Renal pelvis (tissue), 4 donors: Measurements from ENCODE around the gene RPN2. TPM values are rescaled to one million over a fixed set of nuclear protein-coding genes. Genes with fewer than 3 reads are reported as not detected.

Experiments
- DNase-seq: peaks from one replicate; pipeline ENCODE4 v3.0.0-alpha.2; 2013
- polyA plus RNA-seq, 3 donors: library from polyadenylated mRNA; unstranded; fragments of 120-200 nt; gene quantifications; one replicate each; pipeline ENCODE4 v1.2.1, GENCODE V29; 2013; ENCODE audit not compliant: insufficient read length in 3 of 3

RPN2 gene
- polyA plus RNA-seq, 3 donors = 280 to 331 (median 299) TPM

DNA sequence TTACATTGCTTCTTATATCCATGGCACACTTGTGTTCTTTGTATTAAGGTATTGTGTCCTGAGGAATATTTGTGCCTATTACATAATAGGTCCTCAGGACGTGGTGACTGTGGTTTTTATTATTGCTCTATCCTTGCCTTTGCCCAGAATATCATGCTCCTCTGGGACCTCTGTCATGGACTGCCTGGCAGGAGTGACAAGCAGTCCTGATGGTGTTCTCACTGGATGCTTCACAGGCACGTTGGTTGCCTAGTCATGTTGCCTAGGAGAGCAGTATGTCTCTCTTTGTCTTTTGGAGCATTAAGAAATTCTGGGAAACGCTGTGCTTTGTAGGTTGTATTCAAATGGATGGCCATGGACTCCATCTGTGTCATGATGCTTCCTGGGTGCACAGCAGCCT, 24.9 kb downstream of the RPN2 start:
- DNase-seq = no peak

DNA sequence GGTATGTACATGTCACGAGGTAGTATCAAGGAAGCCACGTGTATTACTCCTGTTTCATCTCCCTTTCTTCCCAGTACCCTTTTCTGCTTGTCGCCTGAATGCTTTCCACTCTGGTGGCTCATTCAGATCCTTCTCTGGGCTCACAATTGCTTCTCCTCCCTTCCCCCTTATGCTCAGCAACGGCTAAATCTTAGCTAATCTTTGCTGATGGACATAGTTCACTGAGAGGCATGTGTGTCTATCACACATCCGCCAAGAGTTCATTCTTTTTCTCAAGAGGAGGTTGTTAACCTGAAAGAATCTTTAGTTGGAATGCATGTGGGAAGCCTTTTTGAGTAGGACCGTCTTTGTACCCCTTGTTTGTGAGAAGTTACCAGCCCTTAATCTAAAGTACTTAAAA, 26.0 kb downstream of the RPN2 start:
- no peak for DNase-seq

DNA sequence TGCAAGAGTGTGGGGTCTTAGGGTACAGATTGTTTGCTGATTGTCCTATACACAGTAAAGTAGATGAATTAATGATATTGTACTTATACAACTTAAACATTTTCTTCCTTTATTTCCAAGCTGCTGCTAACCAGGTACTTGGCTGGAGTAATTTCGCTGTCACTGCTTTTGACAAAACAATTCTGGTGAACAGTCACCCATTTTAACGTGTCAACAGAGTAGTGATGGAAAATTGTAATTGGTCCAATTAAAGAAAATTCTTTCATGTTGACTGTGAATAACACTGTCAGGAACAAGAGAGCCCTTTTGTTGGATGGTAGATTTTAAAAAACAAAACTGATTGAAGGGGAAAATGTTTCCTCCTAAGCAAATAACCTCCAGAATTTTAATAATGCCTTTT, 26.7 kb downstream of the RPN2 start:
- no peak for DNase-seq

DNA sequence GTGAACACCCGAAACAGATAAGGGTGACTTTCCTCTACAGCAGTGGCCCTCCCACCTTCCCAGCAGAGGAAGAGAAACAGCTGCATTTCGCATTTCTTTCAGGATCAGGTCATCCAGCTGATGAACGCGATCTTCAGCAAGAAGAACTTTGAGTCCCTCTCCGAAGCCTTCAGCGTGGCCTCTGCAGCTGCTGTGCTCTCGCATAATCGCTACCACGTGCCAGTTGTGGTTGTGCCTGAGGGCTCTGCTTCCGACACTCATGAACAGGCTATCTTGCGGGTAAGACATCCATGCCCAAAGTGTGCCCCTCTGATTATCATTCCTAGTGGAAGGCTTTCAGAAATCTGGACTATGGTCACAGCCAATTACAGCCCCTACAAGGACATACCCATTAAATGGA, 28.0 kb downstream of the RPN2 start:
- DNase-seq = no peak

DNA sequence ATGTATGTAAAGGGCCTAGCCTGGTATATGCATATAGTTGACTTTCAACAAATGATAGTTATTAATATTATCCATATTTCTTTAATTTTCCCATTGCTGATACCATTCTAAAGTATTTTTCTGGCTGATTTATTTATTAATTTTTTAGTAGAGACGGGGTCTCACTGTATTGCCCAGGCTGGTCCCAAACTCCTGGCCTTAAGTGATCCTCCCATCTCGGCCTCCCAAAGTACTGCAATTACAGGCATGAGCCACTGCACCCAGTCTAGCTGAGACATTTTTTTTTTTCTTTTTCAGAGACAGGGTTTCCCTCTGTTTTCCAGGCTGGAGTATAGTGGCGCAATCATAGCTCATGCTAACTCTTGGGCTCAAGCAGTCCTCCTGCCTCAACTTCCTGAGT, 30.1 kb downstream of the RPN2 start:
- no peak for DNase-seq

DNA sequence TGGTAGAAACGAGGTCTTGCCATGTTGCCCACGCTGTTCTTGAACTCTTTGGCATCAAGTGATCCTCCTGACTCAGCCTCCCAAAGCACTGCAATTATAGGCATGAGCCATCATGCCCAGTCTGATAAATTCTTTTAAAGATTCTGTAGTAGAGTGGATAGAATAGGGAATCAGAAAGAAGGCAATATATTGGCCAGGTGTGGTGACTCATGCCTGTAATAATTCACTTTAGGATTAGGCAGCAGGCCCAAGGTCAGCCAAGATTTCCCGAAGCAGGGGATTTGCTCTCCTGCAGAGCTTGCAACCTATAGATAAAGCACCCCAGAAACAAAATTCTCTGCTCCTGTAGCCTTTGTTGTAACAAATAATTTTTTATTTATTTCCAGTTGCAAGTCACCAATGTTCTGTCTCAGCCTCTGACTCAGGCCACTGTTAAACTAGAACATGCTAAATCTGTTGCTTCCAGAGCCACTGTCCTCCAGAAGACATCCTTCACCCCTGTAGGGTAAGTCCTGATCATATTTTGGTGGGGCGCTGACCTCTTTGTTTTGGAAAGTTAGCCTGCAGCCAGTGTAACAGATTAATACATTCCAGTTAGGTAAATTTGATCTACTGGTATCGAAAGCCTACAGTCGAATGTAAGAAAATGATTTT, 30.7 kb downstream of the RPN2 start:
- DNase-seq = no peak

DNA sequence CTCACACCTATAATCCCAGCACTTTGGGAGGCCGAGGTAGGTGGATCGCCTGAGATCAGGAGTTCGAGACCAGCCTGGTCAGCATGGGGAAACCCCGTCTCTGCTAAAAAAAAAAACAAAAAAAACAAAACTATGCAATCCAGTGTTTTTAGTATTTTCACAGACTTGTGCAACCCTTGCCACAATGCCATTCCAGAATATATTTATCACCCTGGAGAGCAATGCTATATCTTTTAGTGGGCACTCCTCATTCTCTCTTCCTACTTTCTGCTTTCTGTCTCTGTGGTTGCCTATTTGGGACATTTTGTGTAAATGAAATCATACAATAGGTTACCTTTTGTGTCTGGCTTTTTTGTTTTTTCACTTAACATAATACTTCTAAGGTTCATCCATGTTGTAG, 39.3 kb downstream of the RPN2 start:
- no peak for DNase-seq

DNA sequence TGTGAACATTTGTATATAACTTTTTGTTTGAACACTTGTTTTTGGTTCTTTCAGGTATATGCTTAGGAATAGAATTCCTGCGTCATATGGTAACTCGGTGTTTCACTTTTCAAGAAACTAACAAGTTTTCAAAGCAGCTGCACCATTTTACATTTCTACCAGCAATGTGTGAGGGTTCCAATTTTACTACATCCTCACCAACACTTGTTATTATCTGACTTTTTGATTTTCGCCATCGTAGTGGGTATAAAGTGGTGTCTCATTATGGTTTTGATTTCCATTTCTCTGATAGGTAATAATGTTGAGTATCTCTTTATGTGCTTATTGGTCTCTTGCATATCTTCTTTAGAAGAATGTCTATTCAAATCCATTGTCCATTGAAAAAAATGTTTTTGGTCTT, 39.8 kb downstream of the RPN2 start:
- DNase-seq = no peak

DNA sequence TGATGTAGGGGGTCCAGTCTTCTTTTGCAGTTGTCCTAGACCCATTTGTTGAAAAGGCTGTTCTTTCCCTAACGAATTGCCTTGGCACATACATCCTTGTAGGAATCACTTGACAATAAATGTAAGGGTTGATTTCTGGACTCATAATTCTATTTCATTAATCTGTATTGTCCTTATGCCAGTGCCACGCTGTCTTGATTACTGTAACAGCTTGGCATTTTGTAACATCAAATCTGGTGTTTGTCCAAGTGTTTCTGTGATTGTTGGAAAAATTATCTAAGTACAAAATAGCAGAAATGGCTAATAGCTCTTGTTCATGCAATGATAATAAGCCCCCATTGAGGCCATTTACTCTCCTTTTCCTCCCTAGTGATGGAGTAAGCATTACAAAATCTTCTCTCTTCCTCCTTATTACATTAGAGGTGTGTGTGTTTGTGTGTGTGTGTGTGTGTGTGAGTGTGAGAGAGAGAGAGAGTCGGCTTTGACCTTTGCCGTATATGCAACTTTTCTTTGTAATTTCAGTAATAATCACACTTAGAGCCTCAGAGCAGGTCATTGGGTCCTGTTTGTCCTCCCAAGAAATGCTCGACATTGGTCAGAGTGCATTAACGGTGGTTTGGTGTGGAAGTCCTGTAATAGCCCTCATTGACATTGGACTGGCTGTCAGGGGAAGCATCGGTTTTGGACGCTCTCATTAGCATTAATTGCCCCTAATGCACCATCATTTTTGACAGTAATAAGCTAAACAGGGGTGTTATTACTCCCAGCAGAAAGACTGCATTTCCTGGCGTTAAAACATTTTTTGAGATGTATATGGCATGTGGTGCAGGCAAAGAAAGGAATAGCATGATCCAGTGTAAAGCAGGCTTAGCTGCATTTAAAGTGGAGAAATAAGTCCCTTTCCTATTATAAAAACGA, 40.9 kb downstream of the RPN2 start:
- no peak for DNase-seq

DNA sequence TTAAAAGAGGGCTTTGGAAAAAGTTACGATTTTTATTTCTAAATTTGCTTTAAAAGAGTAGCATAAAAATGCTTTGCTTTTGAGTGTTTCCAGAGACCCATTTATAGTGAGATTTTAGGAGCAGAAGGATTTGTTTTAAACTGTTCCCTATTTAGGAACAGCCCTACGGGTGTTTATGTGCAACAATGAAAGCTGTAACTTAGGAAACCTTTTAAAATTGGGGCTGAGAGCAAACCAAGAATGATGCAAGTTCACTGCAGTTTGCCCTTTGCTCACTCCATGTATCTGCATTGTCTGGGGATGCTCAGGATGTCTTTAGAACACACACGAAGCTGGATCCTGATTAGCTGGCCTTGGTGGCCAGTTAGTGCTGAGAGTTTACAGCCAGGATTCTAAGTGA, 41.6 kb downstream of the RPN2 start:
- DNase-seq = no peak

DNA sequence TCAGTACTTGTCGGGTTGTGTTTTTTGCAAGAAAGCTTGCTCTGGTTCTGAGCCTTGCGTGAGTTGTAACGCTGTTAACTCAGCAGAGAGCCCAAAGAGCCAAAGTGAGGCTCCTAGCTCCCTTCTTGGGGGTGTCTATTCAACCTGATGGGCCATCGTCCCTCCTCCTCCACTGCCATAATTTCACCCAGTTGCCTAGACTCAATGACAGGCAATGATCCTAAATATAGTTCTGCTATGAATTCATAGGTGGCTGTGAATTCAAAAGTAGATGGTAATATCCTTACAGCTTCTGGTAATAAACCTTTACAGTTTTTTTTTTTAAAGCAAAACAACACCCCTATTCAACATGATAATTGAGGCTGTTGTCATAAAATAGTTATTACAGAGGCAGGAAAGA, 43.0 kb downstream of the RPN2 start:
- no peak for DNase-seq

DNA sequence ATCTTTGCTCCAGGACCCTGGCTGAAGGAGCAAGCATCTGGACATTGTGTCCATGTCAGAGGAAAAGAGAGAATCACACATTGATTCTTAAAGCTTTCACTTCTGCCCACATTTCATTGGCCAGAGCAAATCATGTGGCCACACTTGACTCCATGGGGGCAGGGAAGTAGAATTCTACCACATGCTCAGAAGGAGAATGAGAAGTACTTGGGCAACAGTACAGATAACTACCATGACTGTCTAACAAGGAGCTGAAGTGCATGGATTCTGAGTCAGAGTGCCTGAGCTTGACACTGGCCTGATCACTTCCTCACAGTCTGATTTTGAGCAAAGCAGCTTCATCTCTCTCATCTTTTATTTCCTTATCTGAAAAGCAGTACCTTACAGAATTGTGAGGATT, 43.9 kb downstream of the RPN2 start:
- no peak for DNase-seq

DNA sequence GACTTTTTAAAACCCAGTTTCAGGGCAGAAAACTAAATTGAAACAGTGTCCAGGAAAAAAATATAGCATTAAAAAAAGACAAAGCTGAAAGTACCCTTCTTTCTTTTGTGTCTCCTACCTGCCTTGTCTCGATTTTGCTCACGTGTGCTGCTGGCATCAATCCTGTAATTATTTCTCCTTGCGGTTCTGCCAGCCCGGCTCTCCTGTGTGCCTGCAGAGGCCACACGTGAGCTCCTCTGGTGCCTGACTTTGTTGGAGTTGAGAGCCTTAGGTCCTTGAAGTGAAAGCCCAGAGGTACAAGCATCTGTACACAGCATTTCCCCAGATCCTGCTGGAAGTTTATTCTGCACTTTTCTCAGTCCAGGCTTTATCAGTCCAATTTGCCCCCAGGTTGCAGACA, 46.0 kb downstream of the RPN2 start:
- DNase-seq = no peak

DNA sequence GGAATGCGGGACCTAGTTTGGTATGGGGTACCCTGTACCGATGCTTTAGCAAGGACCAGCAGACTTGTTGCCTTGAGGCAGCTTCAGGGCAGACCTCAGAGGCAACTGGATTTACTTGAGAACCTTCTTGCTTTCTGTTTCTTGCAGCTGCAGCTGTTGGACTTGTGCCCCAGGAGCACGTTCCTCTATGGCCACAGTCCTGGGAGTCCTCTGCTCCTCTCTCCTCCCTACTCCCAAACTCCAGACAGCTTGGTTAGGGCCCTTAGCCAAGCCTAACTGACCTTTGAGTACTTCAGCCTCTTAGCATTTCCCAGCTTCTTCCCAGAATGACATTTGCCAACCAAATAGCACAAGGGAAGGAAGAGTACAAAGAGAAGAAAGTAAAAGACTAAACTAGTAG, 47.8 kb downstream of the RPN2 start:
- DNase-seq = no peak

DNA sequence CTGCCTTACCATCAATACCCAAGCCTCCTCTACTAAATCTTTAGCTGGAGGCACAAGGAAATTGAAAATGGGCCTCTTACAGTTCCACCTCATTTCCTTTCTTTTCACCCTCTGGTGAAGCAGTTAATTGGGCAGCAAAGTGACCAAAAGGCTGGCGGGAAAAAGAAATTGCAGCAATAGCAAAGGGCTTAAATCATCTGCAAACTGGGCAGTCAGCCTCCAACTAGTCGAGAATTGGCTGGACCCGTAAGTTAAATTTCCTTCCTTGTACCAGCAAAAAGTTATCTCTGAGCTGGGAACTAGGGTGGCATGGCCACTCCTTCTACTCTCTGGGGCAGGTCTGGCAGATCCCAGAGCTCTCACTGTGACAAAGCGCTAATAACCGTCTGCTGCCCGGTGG, 49.0 kb downstream of the RPN2 start:
- peak; percentile 54 for DNase-seq

DNA sequence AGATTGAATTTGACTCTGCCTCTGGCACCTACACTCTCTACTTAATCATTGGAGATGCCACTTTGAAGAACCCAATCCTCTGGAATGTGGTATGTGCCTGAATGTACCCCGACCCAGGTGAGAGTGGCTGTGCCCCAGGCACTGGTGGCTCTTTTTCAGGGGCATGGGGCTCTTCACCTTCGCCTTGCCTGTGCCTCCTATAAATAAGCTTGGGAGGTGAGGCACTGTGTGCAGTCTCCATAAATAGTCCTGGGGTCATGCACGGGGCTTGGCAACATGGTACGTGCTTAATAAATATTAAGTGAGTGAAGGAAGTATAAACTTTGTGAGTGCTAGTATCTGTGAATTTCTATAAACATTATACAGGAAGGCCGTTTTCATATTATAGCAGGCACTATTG, 49.5 kb downstream of the RPN2 start:
- no peak for DNase-seq

DNA sequence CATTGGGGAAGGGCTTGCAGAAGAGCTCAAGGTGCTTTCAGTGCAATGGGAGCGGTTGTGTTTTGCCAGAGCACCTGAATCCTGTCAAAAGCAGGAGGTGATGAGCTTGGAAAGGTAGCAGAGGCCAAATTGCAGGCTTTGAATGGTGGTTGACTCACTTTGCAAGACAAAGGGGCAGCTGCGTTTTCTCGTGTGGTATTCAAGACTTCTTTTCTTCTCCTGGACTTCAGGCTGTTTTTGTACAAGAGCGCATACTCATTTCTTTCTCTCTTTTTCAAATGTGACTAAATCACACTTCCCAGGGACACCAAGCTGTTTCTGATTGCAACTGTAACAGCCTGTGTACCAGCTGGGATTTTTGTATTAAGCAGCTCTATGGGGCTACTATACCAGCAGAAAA, 50.2 kb downstream of the RPN2 start:
- no peak for DNase-seq

DNA sequence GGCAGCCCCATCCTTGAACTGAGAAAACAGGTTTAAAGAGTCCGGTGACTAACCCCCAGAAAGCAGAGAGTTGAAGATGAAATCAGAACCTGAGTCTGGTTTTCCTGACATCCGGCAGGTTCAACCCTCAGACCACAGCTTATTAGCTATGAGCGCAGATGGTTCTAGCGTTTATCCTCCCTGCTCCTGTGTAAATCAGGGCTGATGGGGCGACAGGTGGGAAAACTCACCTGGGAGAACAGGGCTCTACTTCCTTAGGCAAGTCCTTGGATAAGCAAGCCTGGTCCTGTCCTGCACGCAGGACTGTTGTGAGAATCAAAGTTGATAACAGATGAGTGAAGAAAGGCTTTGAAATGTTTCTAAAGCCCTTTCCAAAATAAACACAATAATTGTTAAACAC, 51.1 kb downstream of the RPN2 start:
- DNase-seq = no peak

DNA sequence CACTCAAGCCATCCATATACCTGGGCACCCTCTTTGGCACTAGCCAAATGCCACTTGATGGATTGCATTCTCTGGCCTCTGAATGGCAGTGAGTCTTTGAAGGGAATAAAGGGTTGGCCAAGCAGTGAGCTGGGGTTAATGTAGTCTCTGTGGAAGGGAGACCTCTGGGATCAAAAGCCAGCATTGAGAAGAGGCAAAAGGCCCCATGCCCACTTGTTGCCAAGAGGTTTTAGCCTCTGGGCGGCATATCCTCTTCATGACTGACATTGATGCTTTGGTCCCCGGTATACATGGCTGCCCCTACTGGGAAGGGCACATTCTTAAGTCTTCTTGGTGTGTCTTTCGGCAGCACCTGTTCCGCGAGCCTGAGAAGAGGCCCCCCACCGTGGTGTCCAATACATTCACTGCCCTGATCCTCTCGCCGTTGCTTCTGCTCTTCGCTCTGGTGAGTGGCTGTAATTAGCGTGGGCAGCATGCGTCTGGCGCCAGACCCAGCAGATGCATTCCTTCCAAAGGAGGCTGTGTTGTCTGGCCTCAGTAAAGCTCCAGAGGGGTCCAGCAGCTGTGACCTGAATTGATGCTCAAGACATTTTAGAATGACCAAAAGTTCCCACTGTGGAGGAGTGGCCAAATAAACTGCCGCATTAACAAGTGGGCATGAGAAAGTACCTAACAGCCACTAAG, 53.0 kb downstream of the RPN2 start:
- peak; percentile 61 for DNase-seq

DNA sequence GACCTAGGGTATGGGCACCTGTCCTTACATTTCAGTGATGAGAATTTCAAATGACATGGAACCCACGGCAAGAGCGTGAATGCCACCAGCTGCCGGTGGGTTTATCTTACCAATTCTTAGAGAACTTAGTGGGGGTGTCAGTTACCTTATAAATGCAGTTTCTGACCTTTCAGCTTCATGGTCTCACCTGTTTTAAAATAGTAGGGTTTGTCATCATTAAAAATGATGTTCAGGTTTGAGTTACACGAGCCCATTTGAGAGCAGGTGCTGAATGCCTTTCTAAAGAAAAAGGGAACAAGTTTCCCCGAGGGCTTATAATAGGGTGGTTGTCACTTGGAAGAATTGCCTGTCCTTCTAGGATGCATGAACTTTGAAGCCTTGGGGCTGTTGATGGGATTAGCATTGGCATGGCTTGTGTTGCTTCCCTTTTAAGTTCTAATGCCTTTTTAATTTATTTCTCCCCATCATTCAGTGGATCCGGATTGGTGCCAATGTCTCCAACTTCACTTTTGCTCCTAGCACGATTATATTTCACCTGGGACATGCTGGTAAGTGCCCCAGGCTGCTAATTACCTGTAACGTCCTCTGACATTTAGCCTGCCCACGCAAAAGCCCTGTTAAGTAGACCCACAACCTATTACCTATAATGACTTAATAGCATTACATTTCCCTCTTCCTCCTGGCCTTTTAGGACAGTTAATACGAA, 54.6 kb downstream of the RPN2 start:
- no peak for DNase-seq

DNA sequence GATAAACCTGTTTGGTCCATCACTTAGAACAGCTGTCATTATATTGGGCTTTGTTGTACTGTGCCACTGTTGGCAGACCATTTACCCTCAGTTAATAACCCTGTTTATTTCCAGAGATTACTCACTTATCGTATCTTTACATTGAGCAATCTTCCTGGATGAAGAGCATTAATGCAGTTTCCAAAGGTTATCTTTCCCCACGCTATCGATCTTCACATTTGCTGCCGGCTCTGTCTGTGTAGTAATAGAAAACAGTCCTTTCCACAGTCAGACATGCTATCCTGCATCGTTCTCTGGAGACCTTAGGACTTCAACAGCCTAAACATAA, 55.1 kb downstream of the RPN2 start:
- no peak for DNase-seq

DNA sequence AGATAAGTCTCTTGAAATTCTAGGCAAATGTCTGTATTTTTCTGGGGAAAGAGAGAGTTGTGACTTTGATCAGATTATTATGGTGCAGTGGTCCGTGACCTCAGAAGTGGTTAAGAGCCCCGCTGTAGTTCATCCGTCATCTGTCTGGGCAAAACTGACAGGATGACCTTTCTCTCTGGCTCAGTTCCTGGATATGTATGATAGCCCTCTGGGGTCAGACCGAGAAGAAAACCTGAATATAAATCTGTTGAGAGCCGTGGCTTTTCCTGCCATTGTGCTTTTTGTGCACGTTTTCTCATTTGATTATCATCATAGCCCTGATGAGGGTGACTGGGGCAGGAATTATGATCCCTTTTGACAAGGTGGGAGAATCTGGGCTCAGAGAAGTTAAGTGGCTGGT, 55.9 kb downstream of the RPN2 start:
- DNase-seq = no peak

DNA sequence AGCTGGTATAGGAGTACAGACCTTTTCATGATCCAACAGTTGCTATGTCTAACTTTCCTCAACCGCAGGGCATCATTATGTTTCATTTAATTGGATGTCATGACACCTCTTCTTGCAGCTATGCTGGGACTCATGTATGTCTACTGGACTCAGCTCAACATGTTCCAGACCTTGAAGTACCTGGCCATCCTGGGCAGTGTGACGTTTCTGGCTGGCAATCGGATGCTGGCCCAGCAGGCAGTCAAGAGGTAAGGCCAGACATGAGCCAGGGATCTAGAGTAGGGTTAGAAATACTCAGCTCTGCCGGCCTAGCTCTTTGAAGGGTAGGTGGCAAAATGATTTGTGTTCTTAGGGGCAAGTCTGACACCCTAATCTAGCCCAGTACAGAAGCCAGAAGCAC, 57.3 kb downstream of the RPN2 start:
- DNase-seq = no peak
